H9 (cell line): ENCODE measurements around the gene MUC4. TPM values are rescaled to one million over a fixed set of nuclear protein-coding genes. Genes with fewer than 3 reads are reported as not detected.
"Not testable (repeated sequence)": the region's sequence is repeated elsewhere in the genome, so short reads cannot be mapped to it uniquely, and the experiment has no call there.

ENCODE experiments used
- DNase-seq: peaks from one replicate; pipeline ENCODE4 v3.0.0-alpha.2; 2017
- H2AFZ ChIP-seq: one replicate; pipeline ENCODE4 v1.6.1; 2013; ENCODE audit warnings: mild to moderate bottlenecking, low read length, control low read depth, moderate library complexity
- H2AK5ac ChIP-seq: 2 replicates; pipeline ENCODE4 v1.6.1; 2013; ENCODE audit warnings: low read length, control low read depth, mixed read lengths; ENCODE audit not compliant: insufficient read length
- H2BK120ac ChIP-seq: one replicate; pipeline ENCODE4 v1.6.1; 2013; ENCODE audit warnings: low read depth, mild to moderate bottlenecking, low read length, control low read depth, inconsistent platforms; ENCODE audit not compliant: poor library complexity, severe bottlenecking
- H2BK12ac ChIP-seq: 2 replicates; pipeline ENCODE4 v1.6.1; 2013; ENCODE audit warnings: low read length, control low read depth, mixed read lengths, low read depth; ENCODE audit not compliant: insufficient read length
- H2BK15ac ChIP-seq: 2 replicates; pipeline ENCODE4 v1.6.1; 2013; ENCODE audit warnings: low read depth, low read length, control low read depth
- H2BK20ac ChIP-seq: one replicate; pipeline ENCODE4 v1.6.1; 2013; ENCODE audit warnings: low read depth, mild to moderate bottlenecking, low read length, control low read depth, inconsistent platforms; ENCODE audit not compliant: poor library complexity, severe bottlenecking
- H2BK5ac ChIP-seq: 2 replicates; pipeline ENCODE4 v1.6.1; 2013; ENCODE audit warnings: low read length, control low read depth, mixed read lengths; ENCODE audit not compliant: insufficient read length
- H3K14ac ChIP-seq: 2 replicates; pipeline ENCODE4 v1.6.1; 2013; ENCODE audit warnings: low read length, control low read depth; ENCODE audit not compliant: insufficient read depth
- H3K18ac ChIP-seq: 2 replicates; pipeline ENCODE4 v1.6.1; 2013; ENCODE audit warnings: low read depth, mild to moderate bottlenecking, mixed read lengths, low read length, control low read depth; ENCODE audit not compliant: insufficient read length
- H3K23ac ChIP-seq: 2 replicates; pipeline ENCODE4 v1.6.1; 2013; ENCODE audit warnings: low read length, control low read depth, mixed read lengths, low read depth; ENCODE audit not compliant: insufficient read length
- H3K23me2 ChIP-seq: 2 replicates; pipeline ENCODE4 v1.6.1; 2013; ENCODE audit warnings: low read depth, mild to moderate bottlenecking, mixed read lengths, low read length, control low read depth; ENCODE audit not compliant: insufficient read length, poor library complexity, severe bottlenecking
- H3K27ac ChIP-seq: 2 replicates; pipeline ENCODE4 v1.5.1; 2013; ENCODE audit warnings: low read length, control low read depth, mixed read lengths, low read depth; ENCODE audit not compliant: insufficient read length
- H3K27me3 ChIP-seq: 2 replicates; pipeline ENCODE4 v1.6.1; 2013; ENCODE audit warnings: low read length, control low read depth, inconsistent platforms; ENCODE audit not compliant: insufficient read depth
- H3K4ac ChIP-seq: 2 replicates; pipeline ENCODE4 v1.6.1; 2013; ENCODE audit warnings: low read depth, mild to moderate bottlenecking, control low read depth, inconsistent platforms, low read length, moderate library complexity
- H3K4me1 ChIP-seq: 2 replicates; pipeline ENCODE4 v1.6.1; 2013; ENCODE audit warnings: low read length, control low read depth, inconsistent platforms; ENCODE audit not compliant: insufficient read depth
- H3K4me2 ChIP-seq: 2 replicates; pipeline ENCODE4 v1.6.1; 2013; ENCODE audit warnings: low read length, control low read depth, mixed read lengths; ENCODE audit not compliant: insufficient read length, insufficient read depth
- H3K56ac ChIP-seq: 2 replicates; pipeline ENCODE4 v1.6.1; 2013; ENCODE audit warnings: low read depth, mild to moderate bottlenecking, mixed read lengths, low read length, control low read depth; ENCODE audit not compliant: insufficient read length
- H3K79me1 ChIP-seq: 2 replicates; pipeline ENCODE4 v1.6.1; 2013; ENCODE audit warnings: low read depth, mild to moderate bottlenecking, moderate library complexity, low read length, control low read depth, inconsistent platforms; ENCODE audit not compliant: insufficient read depth, poor library complexity, severe bottlenecking
- H3K79me2 ChIP-seq: 2 replicates; pipeline ENCODE4 v1.6.1; 2013; ENCODE audit warnings: low read length, control low read depth, inconsistent platforms; ENCODE audit not compliant: insufficient read depth
- H3K9ac ChIP-seq: 2 replicates; pipeline ENCODE4 v1.6.1; 2013; ENCODE audit warnings: low read length, control low read depth, mixed read lengths; ENCODE audit not compliant: insufficient read length; ENCODE audit errors: extremely low read depth
- H3K9me3 ChIP-seq: one replicate; pipeline ENCODE4 v1.6.1; 2013; ENCODE audit warnings: low read depth, low read length, inconsistent platforms; ENCODE audit not compliant: control insufficient read depth
- H3T11ph ChIP-seq: one replicate; pipeline ENCODE4 v1.6.1; 2013; ENCODE audit warnings: mild to moderate bottlenecking, low read length, control low read depth, inconsistent platforms
- H4K20me1 ChIP-seq: one replicate; pipeline ENCODE4 v1.6.1; 2013; ENCODE audit not compliant: control insufficient read depth, insufficient read length, insufficient read depth
- H4K5ac ChIP-seq: 2 replicates; pipeline ENCODE4 v1.6.1; 2013; ENCODE audit warnings: low read depth, mild to moderate bottlenecking, mixed read lengths, low read length, control low read depth; ENCODE audit not compliant: insufficient read length
- H4K8ac ChIP-seq: replicated peaks from 2 replicates; pipeline ENCODE4 v1.6.1; 2013; ENCODE audit warnings: low read length, control low read depth, mixed read lengths, low read depth; ENCODE audit not compliant: insufficient read length
- H4K91ac ChIP-seq: 2 replicates; pipeline ENCODE4 v1.6.1; 2013; ENCODE audit warnings: low read depth, mild to moderate bottlenecking, moderate library complexity, mixed read lengths, low read length, control low read depth; ENCODE audit not compliant: insufficient read length
- H3K27ac Mint-ChIP-seq, 3 experiments: 2 replicates in 2 of 3; 3 replicates in 1 of 3; pipeline ENCODE4 v1.8.0; 2020 to 2021; ENCODE audit warnings: mixed read lengths in 3 of 3, mild to moderate bottlenecking in 1 of 3, moderate library complexity in 1 of 3
- H3K27me3 Mint-ChIP-seq: 2 replicates; pipeline ENCODE4 v1.8.0; 2021; ENCODE audit warnings: low read depth, mild to moderate bottlenecking, moderate library complexity, mixed read lengths
- H3K36me3 Mint-ChIP-seq, 3 experiments: 2 replicates in 2 of 3; 3 replicates in 1 of 3; pipeline ENCODE4 v1.8.0; 2020 to 2021; ENCODE audit warnings: low read depth in 3 of 3, mixed read lengths in 3 of 3; ENCODE audit not compliant: insufficient read depth in 1 of 3
- H3K4me1 Mint-ChIP-seq, 2 experiments: 2 replicates each; pipeline ENCODE4 v1.8.0; 2020; ENCODE audit warnings: mixed read lengths in 2 of 2
- H3K4me3 Mint-ChIP-seq, 2 experiments: 2 replicates in 1 of 2; 3 replicates in 1 of 2; pipeline ENCODE4 v1.8.0; 2020 to 2021; ENCODE audit warnings: mild to moderate bottlenecking in 2 of 2, mixed read lengths in 2 of 2, moderate library complexity in 1 of 2
- H3K9me3 Mint-ChIP-seq, 2 experiments: 2 replicates in 1 of 2; 3 replicates in 1 of 2; pipeline ENCODE4 v1.8.0; 2020; ENCODE audit warnings: mild to moderate bottlenecking in 2 of 2, mixed read lengths in 2 of 2, moderate library complexity in 1 of 2
- WGBS: extraction: QIAGEN DNeasy Blood & Tissue Kit; methylation state at CpG from one replicate; pipeline ENCODE4 v1.1.7; 2013; ENCODE audit warnings: missing lambda C conversion rate, low lambda C conversion rate, mixed read lengths; ENCODE audit not compliant: insufficient read length; ENCODE audit errors: extremely low coverage; 5-methylcytosine and 5-hydroxymethylcytosine counted together
- total RNA-seq: library from RNA; stranded (reverse); gene quantifications from 2 replicates; pipeline ENCODE4 v1.2.1, GENCODE V29; 2021
- TF ChIP-seq, protein P1 (sequence below): fragments of 200-600 bp; sonication (generic); conservative IDR thresholded peaks from 3 replicates; pipeline ENCODE4 v1.8.0; 2021; ENCODE audit warnings: antibody characterized with exemption, mild to moderate bottlenecking

MUC4 gene
- total RNA-seq, 1 experiment from 2014 or later: 1.2 TPM

GRCh38 chr3:195806211-195806915 is 5.4 kb downstream of the MUC4 start:
- peaks cover 3% of the 10 kb centered on the region for H4K20me1 ChIP-seq
- no peak overlapping the region for H2BK5ac ChIP-seq
- no peak overlapping the region for H2AK5ac ChIP-seq
- H3K79me1 ChIP-seq: no peaks in the 10 kb centered on the region
- H4K91ac ChIP-seq: no peak overlapping the region
- H3K4me1 Mint-ChIP-seq: peaks cover 53 to 70% of the 10 kb centered on the region in 2 experiments
- no CpG with 5 or more reads among the region's 11 CpGs for WGBS
- H3K4me2 ChIP-seq: peak overlapping the region; percentile 57
- H2AFZ ChIP-seq: no peak overlapping the region
- H3K9ac ChIP-seq: no peak overlapping the region
- peak overlapping the region; percentile 96 to 98 (median 97) for H3K27ac Mint-ChIP-seq
- H2BK15ac ChIP-seq: no peak overlapping the region
- H2BK120ac ChIP-seq: no peak overlapping the region
- no peaks in the 10 kb centered on the region for H3K27me3 ChIP-seq
- no peak overlapping the region for H3K4ac ChIP-seq
- TF ChIP-seq, protein P1, sequence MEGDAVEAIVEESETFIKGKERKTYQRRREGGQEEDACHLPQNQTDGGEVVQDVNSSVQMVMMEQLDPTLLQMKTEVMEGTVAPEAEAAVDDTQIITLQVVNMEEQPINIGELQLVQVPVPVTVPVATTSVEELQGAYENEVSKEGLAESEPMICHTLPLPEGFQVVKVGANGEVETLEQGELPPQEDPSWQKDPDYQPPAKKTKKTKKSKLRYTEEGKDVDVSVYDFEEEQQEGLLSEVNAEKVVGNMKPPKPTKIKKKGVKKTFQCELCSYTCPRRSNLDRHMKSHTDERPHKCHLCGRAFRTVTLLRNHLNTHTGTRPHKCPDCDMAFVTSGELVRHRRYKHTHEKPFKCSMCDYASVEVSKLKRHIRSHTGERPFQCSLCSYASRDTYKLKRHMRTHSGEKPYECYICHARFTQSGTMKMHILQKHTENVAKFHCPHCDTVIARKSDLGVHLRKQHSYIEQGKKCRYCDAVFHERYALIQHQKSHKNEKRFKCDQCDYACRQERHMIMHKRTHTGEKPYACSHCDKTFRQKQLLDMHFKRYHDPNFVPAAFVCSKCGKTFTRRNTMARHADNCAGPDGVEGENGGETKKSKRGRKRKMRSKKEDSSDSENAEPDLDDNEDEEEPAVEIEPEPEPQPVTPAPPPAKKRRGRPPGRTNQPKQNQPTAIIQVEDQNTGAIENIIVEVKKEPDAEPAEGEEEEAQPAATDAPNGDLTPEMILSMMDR: no peak
- no peaks in the 10 kb centered on the region for H3K9me3 ChIP-seq
- H2BK20ac ChIP-seq: no peak overlapping the region
- H3K27me3 Mint-ChIP-seq: peaks cover 13% of the 10 kb centered on the region
- no peaks in the 10 kb centered on the region for H3K23me2 ChIP-seq
- peak overlapping the region; percentile 86 for H3K27ac ChIP-seq
- no peaks in the 10 kb centered on the region for H3K9me3 Mint-ChIP-seq
- no peak overlapping the region for H4K8ac ChIP-seq
- peak overlapping the region in 1 of 2 experiments; percentile 63; a peak in 4 of 5 replicates for H3K4me3 Mint-ChIP-seq
- H4K5ac ChIP-seq: no peak overlapping the region
- no peaks in the 10 kb centered on the region for H3K79me2 ChIP-seq
- 0 out of 2 replicates have a peak overlapping the region, but pooled peaks have one; percentile 33 for H3K14ac ChIP-seq
- no peak overlapping the region for H3T11ph ChIP-seq
- peak overlapping the region; percentile 65 for H2BK12ac ChIP-seq
- peak overlapping the region; percentile 55 for H3K18ac ChIP-seq
- H3K56ac ChIP-seq: no peak overlapping the region
- peak; percentile 92 for DNase-seq
- no peak overlapping the region for H3K23ac ChIP-seq
- peaks cover 0 to 10% (median 0%) of the 10 kb centered on the region in 3 experiments; a peak in 2 of 7 replicates for H3K36me3 Mint-ChIP-seq
- H3K4me1 ChIP-seq: peaks cover 10% of the 10 kb centered on the region

- H3K23me2 ChIP-seq, H2BK15ac ChIP-seq, H3K4me3 Mint-ChIP-seq, H3K9ac ChIP-seq, H3K9me3 Mint-ChIP-seq, DNase-seq, H4K5ac ChIP-seq, H4K20me1 ChIP-seq, H3K27me3 ChIP-seq, H3K23ac ChIP-seq, H2BK5ac ChIP-seq, H3K4me2 ChIP-seq, H3K9me3 ChIP-seq, H3K79me1 ChIP-seq, H3T11ph ChIP-seq, H2AFZ ChIP-seq, H3K56ac ChIP-seq, H3K36me3 Mint-ChIP-seq, H2BK120ac ChIP-seq, H2BK20ac ChIP-seq, H4K8ac ChIP-seq, H3K27me3 Mint-ChIP-seq, H3K79me2 ChIP-seq, H3K4me1 ChIP-seq: not testable (repeated sequence)
- H4K91ac ChIP-seq: peak overlapping the region; percentile 91
- peak overlapping the region; percentile 36 for H2AK5ac ChIP-seq
- H3K27ac ChIP-seq: peak overlapping the region; percentile 24
- peaks cover 54 to 69% of the 10 kb centered on the region in 2 experiments for H3K4me1 Mint-ChIP-seq
- no CpG with 5 or more reads among the region's 5 CpGs for WGBS
- H3K18ac ChIP-seq: peak overlapping the region; percentile 54
- peak overlapping the region; percentile 78 for H3K14ac ChIP-seq
- H2BK12ac ChIP-seq: peak overlapping the region; percentile 92
- H3K4ac ChIP-seq: peak overlapping the region; percentile 37; the same call in 1 of the 2 replicates
- H3K27ac Mint-ChIP-seq: peak overlapping the region in 1 of 3 experiments; percentile 76; a peak in 2 of 7 replicates
Observed at GRCh38 chr3:195805588-195805987, 6.1 kb downstream of the MUC4 start.
